ENCODE results near the gene HAPSTR1.
"Not testable (repeated sequence)": the region's sequence is repeated elsewhere in the genome, so short reads cannot be mapped to it uniquely, and the experiment has no call there.

Gene HAPSTR1

DNA sequence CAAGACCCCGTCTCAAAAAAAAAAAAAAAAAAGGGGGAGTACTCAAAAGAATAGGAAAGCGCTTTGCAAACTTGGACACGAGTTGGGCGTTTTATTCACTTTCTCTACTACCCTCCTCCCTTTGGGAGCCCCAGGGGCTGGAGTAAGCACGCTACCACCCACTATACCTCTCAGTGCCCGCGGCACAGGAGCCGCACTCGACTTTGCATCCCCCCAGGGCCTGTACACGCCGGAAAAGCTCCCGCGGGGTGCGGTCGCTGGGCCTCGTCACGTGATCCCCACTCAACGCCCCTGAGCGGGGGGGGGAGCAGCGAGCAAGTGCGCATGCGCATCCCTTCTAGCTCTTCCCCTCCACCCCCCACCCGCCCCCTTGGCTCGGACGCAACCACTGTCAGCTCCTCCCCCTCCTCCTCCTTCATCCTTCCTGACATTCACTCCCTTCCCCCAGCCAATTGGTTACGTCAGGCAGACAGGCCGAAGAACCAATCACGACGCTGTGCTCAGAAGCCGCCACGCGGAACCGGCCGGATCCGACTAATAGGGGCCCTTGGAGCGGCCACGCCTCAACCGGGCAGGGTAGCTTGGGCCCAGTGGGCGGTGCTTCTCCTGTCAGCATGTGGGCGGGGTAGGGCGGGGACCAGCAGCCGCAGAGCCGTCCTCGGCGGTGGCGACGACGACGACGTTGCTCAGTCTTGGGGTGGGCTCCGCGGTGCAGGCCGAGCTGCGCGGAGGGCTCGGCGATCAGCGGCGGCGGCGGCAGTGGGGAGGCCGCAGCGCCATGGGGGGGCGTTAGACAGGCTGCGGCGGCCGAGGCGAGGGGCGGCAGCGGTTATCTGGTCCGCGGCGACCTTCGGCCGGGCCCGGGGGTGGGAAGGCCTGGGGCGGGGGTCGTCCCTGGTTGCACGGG, at the start of gene HAPSTR1:
HAPSTR1 (plus strand) TSS at position 685 of the 907 bp plus-strand sequence. CDS start 401 bp downstream, outside the sequence.
- peak; percentile 99 for DNase-seq (ENCODE audit: low read depth in 2 of 2)

DNA sequence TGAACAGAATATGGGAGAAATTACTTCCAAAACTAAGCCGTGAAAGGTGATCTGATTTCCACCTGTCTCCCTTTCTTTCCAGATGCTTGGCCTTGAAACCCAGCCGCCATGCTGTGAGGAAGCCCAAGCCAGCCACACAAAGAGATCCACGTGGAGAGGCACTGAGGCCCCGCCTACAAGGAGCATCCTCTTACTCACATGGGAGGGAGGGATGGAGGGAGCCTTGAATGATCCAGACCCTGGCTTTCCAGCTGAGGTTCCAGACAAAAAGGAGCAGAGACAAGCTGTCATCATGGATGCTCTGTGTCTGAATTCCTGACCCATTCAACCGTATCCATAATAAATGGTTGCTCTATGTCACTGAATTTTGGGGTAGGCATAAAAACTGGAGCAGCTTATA, 48.9 kb upstream of the HAPSTR1 start:
- DNase-seq (ENCODE audit: low read depth in 2 of 2) = no peak

GRCh38 chr16:9042964-9043680, 48.3 kb upstream of the HAPSTR1 start:
- DNase-seq (ENCODE audit: low read depth in 2 of 2) = no peak

DNA sequence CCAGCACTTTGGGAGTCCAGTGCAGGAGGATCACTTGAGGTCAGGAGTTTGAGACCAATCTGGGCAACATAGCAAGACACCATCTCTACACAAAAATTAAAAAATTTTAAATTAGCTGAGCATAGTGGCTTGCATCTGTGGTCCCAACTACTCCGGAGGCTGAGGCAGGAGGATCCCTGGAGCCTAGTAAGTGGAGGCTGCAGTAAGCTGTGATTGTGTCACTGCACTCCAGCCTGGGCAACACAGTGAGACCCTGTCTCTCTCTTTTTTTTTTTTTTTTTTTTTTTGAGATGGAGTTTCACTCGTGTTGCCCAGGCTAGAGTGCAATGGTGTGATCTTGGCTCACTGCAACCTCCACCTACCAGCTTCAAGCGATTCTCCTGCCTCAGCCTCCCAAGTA, 45.9 kb upstream of the HAPSTR1 start:
- DNase-seq (ENCODE audit: low read depth in 2 of 2) = not testable (repeated sequence)

DNA sequence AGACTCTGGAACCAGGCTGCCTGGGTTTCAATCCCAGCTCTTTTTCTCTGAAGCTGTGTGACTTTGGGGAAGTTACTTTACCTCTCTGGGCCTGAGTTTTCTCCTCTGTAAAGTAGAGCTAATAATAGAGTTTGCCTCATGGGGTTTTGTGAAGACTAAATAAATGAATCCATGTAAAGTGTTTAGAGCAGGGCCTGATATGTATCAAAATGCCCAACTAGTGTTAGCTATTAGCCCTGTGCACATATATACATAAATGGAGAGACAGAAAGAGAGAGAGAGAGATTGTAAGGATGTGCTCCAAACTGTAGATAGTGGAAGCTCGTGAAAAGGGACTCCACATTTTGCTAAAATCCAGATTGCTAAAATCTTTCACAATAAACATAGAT, 44.8 kb upstream of the HAPSTR1 start:
- DNase-seq (ENCODE audit: low read depth in 2 of 2) = no peak

DNA sequence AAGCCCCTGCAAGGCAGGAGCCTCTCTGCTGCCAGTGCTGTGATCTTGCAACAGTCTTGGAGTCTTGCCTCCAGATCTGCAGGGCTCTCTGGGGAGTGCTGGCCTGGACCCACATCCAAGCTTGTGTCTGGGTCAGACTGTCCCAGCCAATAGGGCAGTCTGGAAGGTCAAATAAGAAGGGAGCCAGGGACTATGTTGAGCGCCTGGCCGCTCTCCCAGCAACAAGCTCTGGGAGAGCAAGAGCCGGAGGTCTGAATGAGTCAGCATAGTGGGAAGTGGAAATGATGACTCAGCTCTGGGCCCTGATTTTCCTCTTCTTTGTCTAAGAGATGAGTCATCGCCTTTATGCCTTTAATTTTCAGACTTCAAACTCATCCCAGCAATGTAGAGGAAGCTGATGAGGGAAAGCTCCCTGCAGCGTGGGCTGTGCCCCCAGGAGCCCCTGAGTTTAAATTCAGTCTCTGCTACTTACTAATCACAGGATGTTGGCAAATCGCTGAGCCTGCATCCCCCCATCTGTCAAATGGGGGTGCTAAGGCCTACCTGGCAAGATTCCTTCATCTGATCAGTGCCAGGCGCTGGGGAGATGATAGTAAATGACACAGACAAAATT, 43.6 kb upstream of the HAPSTR1 start:
- DNase-seq (ENCODE audit: low read depth in 2 of 2) = peak in 1 of 2 donors; percentile 42

GRCh38 chr16:9048302-9048700, 43.1 kb upstream of the HAPSTR1 start:
- DNase-seq (ENCODE audit: low read depth in 2 of 2) = no peak

DNA sequence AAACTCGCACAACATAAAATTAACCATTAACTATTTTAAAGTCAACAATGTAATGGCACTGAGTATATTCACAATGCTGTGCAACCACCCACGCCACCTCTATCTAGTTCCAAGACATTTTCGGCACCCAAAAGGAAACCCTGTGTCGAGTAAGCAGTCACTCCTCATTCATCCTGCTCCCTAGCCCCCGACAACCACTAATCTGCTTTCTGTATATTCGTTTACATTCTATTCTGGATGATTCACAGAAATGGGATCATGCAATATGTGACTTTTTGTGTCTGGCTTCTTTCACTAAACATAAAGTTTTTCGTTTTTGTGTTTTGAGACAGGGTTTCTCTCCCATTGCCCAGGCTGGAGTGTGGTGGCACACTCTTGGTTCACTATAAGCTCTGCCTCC, 42.2 kb upstream of the HAPSTR1 start:
- no peak for DNase-seq (ENCODE audit: low read depth in 2 of 2)

DNA sequence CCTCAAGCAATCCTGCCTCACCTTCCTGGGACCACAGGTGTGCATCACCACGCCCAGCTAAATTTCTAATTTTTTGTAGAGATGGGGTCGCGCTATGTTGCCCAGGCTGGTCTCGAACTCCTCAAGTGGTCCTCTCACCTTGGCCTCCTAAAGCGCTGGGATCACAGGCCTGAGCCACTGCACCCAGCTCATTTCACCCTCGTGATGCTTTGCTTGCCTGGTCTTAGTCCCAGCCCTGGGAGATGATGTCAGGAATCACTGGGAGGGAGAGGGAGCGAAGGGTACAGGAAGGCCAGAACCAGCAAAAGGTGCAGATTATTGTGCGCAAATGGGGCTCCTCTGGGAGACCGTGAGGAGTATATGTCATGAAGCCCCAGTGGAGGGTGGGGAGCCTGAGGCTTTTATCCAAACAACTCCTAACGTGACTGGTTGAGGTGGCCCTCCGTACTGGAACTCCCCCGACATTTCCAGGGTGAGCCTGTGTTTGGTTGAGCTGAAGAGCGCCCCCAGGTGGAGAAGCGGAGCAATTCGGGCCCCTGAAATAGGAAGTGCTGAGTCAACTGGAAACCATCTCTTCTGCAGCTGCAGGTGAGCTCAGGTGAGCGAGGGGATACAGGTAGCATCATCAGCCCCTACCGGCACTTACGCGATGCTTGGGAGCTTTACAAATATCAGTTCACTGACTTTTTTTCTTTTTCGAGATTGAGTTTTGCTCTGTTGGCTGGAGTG, 41.2 kb upstream of the HAPSTR1 start:
- DNase-seq (ENCODE audit: low read depth in 2 of 2) = peak; percentile 7 to 16

DNA sequence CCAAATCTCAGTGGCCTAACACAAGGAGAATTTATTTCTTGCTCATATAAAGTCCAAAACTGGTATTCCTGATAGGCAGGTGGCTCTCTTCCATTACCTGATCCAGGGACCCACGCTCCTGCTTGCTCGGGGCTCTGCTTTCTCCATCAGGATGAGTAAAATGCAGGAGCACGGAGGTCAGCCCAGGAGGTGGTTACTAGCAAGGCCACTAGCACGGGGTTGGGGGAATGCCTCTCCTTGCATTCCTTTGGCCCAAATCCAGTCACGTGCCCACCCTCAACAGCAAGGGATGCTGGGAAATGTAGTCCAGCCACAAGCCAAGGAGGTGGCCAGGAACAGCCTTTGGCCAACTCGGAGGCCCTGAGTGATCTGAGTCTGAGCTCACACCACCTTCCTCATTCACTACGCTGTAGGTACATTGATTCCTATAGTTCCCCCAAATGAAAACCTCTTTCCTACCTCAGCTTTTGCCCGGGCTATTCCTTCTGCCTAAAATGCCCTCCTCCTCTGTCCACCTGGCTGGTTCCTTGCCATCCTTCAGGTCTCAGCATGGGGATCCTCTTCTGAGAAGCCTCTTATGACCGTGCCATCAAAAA, 38.3 kb upstream of the HAPSTR1 start:
- no peak for DNase-seq (ENCODE audit: low read depth in 2 of 2)

- DNase-seq (ENCODE audit: low read depth in 2 of 2) = no peak
These were observed 37.0 kb upstream of the HAPSTR1 start for GRCh38 chr16:9054460-9054859.

DNA sequence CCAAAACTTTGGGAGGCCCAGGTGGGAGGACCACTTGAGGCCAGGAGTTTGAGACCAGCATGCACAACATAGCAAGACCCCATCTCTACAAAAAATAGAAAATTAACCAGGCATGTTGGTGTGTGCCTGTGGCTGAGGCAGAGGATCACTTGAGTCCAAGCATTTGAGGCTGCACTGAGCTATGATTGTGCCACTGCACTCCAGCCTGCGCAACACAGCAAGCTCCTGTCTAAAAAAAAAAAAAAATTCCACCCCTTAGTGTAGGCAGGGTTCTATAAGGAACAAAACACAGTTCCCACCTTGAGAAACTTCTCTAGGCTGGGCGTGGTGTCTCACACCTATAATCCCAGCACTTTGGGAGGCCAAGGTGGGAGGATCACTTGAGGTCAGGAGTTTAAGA, 36.3 kb upstream of the HAPSTR1 start:
- no peak for DNase-seq (ENCODE audit: low read depth in 2 of 2)

GRCh38 chr16:9055661-9056060, 35.8 kb upstream of the HAPSTR1 start:
- no peak for DNase-seq (ENCODE audit: low read depth in 2 of 2)

DNA sequence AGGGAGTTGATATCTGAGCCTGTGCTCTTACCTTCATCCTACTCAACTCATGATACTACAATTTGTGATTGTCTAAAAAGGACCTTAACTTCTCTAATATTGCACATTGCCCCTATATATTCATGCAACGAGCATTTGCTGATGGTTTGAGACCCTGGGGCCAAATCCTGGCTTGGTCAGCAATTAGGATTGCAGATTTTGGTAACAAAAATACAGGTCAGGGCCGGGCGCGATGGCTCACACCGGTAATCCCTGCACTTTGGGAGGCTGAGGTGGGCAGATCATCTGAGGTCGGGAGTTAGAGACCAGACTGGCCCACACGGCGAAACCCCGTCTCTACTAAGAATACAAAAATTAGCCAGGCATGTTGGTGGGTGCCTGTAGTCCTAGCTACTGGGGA, 35.4 kb upstream of the HAPSTR1 start:
- DNase-seq (ENCODE audit: low read depth in 2 of 2) = no peak

DNA sequence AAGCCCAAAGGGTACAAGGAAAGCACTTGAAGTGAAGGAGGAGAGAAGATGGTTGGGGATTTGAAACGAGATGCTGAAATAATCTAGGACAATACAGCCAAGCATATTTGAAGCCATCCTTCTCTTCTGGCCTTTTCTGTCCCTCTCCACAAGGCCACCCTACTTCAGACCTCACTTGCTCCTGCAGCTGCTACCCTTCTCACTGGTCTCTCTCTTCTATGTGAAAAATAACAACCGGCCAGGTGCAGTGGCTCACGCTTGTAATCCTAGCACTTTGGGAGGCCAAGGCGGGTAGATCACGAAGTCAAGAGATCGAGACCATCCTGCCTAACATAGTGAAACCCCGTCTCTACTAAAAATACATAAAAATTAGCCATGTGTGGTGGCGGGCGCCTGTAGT, 33.2 kb upstream of the HAPSTR1 start:
- DNase-seq (ENCODE audit: low read depth in 2 of 2) = no peak

GRCh38 chr16:9060225-9060624, 31.2 kb upstream of the HAPSTR1 start:
- no peak for DNase-seq (ENCODE audit: low read depth in 2 of 2)

DNA sequence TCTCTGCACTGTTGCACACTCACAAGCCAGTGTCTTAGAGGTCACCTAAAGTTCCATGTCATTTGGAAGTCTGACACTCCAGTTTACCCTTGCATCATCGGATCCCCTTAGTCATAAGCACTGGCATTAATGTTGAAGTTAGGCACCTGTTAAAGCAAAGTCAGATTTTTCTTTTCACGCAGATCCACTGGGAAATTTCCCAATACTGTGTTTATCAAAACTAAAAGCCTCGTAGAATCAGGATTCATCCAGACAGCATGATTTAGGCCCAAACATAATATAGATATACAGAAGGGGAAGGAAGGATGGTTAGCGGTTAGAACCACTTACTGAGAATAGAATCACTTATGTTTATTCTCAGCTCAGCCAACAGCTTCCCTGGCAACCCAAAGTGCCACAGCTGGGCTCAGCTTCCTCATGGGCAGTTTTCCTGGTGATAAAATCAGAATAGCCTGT, 30.1 kb upstream of the HAPSTR1 start:
- no peak for DNase-seq (ENCODE audit: low read depth in 2 of 2)

DNA sequence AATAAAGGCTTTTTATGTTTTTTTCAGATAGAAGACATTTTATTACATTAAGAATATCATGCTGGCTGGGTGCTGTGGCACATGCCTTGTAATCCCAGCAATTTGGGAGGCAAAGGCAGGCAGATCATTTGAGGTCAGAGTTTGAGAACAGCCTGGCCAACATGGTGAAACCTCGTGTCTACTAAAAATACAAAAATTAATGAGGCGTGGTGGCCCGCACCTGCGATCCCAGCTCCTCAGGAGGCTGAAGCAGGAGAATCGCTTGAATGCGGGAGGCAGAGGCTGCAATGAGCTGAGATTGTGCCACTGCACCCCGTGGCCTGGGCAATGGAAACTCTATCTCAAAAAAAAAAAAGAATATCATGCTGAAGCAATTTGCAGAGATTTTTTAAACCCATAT, 29.1 kb upstream of the HAPSTR1 start:
- no peak for DNase-seq (ENCODE audit: low read depth in 2 of 2)

DNA sequence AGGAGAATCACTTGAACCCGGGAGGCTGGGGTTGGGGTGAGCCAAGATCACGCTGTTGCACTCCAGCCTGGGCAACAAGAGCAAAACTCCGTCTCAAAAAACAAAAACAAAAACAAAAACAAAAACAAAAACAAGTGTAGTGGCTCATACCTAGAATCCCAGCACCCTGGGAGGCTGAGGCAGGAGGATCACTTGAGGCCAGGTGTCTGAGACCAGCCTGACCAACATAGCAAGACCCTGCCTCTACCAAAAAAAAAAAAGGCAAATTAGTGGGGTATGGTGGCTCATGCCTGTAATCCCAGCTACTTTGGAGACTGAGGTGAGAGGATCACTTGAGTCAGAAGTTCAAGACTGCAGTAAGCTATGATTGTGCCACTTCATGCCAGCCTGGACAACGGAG, 26.4 kb upstream of the HAPSTR1 start:
- DNase-seq (ENCODE audit: low read depth in 2 of 2) = no peak

DNA sequence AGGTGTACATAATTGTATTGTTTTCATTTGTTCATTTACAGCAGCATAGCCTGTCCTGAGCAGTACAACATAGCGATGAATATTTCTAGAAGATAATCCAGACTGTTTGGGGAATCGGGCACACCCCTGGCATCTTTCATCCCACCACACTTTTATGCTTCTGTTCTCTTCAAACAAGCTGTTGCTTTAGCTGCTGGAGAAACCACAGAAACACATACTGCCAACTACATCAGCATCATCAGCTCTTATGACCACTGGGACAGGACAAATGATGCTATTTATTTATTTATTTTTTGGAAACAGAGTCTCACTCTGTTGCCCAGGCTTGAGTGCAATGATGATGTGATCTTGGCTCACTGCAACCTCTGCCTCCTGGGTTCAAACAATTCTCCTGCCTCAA, 22.6 kb upstream of the HAPSTR1 start:
- no peak for DNase-seq (ENCODE audit: low read depth in 2 of 2)

GRCh38 chr16:9070254-9070653, 21.2 kb upstream of the HAPSTR1 start:
- DNase-seq (ENCODE audit: low read depth in 2 of 2) = no peak
